ENCODE measurements around the gene OR2F2. TPM values are rescaled to one million over a fixed set of nuclear protein-coding genes. Genes with fewer than 3 reads are reported as not detected.

Gene OR2F2
- total RNA-seq, 8 experiments from 2014 or later: 0.17 to 0.52 (median 0.35) TPM; not detected in 4

DNA sequence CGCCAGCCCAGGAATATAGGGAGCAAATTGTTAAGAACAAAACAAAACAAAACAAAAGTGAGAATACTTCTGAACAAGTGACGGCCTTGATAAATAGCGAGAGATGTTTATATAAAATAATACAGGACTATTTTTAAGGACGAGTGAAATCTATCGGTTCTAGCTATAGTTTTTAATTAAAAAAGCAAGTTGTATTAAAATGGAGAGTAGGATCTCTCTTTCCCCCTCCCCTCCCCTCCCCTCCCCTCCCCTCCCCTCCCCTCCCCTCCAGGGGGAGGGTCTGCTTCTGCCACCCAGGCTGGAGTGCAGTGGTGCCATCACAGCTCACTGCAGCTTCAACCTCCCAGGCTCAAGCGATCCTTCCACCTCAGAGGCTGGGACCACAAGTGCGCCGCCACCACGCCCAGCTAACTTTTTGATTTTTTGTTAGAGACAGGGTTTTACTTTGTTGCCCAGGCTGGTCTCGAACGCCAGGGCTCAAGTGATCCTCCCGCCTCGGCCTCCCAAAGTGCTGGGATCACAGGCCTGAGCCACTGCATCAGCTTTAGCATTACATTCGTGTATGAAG is 32.6 kb upstream of the OR2F2 start:
- no peak for ATAC-seq (replicated peaks in 6 of 8)
- in situ Hi-C loops (cut with MboI; ENCODE audit: low pct_unique_long_range_greater_than_20kb in 2 of 9, low sequenced_read_pairs in 9 of 9, unreplicated experiment in 9 of 9): loop anchor here in 1 of 9 experiments (25.0 kb wide), 1 partner anchor 110 kb away; the partner anchor contains the start of gene OR6B1
- peak overlapping the region; percentile 75 to 99 (median 80) for H3K4me3 ChIP-seq
- H3K27ac ChIP-seq: peak overlapping the region in 1 of 2 donors; percentile 33
- WGBS, 10 experiments: 0 to 100% (median 80%) methylated on average over 1 to 7 of the region's 14 CpGs; no CpG with 5 or more reads in 3 of the 10 experiments
- peaks cover 9 to 15% of the 10 kb centered on the region in 2 donors for H3K4me1 ChIP-seq (replicated peaks in 1 of 2)

DNA sequence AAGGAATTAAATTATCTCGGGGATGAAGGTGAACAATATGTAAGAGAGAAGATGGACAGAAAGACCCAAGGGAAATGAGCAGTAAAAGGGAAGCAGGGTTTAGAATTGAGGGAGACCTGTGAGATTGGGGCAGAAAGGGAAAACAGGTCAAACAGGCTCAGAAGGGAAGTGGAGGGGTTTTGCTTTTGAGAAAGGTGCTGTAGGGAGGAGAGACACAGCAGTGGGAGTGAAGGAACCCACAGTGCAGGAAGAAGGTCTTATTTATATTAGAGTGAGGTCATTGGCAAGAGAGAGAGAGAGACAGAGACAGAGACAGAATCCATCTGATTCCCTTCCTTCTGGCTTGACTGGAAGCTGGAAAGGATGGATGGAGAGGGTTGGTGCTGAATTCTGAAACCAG is 29.5 kb upstream of the OR2F2 start:
- H3K4me1 ChIP-seq (replicated peaks in 1 of 2): peaks cover 0 to 2% of the 10 kb centered on the region in 2 donors
- 29 to 100% (median 68%) methylated on average over 1 of the region's 1 CpG; no CpG with 5 or more reads in 4 of the 10 experiments for WGBS, 10 experiments
- no peak overlapping the region for H3K27ac ChIP-seq
- H3K4me3 ChIP-seq: no peak overlapping the region
- ATAC-seq (replicated peaks in 6 of 8): no peak
- in situ Hi-C loops (cut with MboI; ENCODE audit: low pct_unique_long_range_greater_than_20kb in 2 of 9, low sequenced_read_pairs in 9 of 9, unreplicated experiment in 9 of 9): loop anchor here in 1 of 9 experiments (25.0 kb wide), 1 partner anchor 107 kb away; the partner anchor contains the start of gene OR6B1

DNA sequence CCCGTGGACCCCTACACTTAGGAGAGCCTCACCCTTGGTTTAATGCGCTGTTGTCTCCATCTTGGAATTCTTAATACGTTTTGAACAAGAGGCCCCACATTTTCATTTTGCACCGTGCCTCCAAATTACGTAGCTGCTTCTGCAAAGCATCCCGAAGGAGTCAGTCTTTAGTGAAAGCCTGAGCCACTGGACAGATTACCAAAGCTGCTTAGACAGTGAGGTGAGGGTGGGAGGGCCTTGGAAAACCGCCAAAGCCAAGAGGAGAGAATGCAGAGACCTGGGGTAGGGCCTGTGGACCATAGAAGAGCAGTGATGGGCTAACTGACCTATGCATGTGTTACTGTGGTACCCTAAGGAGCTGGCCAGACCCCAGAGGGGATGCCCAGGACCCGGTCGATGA is 28.9 kb upstream of the OR2F2 start:
- 79 to 95% (median 90%) methylated on average over 2 to 9 of the region's 9 CpGs; no CpG with 5 or more reads in 1 of the 10 experiments for WGBS, 10 experiments
- no peaks in the 10 kb centered on the region for H3K4me1 ChIP-seq (replicated peaks in 1 of 2)
- no peak overlapping the region for H3K27ac ChIP-seq
- in situ Hi-C loops (cut with MboI; ENCODE audit: low pct_unique_long_range_greater_than_20kb in 2 of 9, low sequenced_read_pairs in 9 of 9, unreplicated experiment in 9 of 9): loop anchor here in 1 of 9 experiments (25.0 kb wide), 1 partner anchor 106 kb away; the partner anchor contains the start of gene OR6B1
- H3K4me3 ChIP-seq: no peak overlapping the region
- no peak for ATAC-seq (replicated peaks in 6 of 8)

DNA sequence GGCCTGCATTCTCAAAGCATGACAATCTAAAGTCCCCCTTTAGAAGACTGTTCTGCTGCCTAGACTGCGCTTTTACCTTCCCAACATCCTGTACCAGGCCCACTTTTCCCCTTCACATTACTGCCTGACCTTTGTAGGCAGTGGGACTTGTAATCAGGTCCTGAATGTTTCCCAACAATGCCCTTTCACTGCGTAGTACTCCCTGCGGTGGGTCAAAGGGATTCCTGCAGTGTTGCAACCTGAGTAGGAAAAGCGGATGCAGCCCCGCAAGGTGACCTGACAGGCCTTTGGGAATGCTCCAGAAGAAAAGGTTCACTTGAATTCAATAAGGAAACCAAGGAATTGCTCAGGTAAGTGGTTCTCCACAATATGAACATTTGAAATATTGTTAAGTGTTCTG is 28.1 kb upstream of the OR2F2 start:
- Histone ChIP-seq H3K27ac (no peak overlapping the region), H3K4me3 (no peak overlapping the region), H3K4me1 (replicated peaks in 1 of 2) (no peaks in the 10 kb centered on the region)
- WGBS, 10 experiments: 67 to 100% (median 96%) methylated on average over 1 to 4 of the region's 5 CpGs; no CpG with 5 or more reads in 4 of the 10 experiments
- in situ Hi-C loops (cut with MboI; ENCODE audit: low pct_unique_long_range_greater_than_20kb in 2 of 9, low sequenced_read_pairs in 9 of 9, unreplicated experiment in 9 of 9): loop anchor here in 1 of 9 experiments (25.0 kb wide), 1 partner anchor 105 kb away; the partner anchor contains the start of gene OR6B1
- ATAC-seq (replicated peaks in 6 of 8): no peak

DNA sequence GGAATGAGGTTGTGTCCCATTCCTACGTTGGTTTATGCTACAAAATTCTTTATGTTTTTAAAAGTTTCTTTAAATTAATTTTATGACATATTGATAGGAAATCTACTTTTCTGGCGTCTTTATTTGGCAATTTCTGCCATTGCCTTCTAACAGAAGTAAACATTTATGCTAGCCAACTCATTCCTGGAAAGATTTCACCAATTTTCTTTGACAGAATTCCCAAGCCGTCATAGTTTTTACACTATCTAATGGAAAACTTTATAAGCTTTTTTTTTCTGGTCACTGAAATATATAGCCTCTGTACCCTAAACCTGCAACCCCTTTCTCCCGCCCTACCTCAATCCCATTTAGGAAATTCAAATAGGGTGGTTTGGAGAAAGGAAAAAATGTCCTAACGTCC is 26.9 kb upstream of the OR2F2 start:
- in situ Hi-C loops (cut with MboI; ENCODE audit: low pct_unique_long_range_greater_than_20kb in 2 of 9, low sequenced_read_pairs in 9 of 9, unreplicated experiment in 9 of 9): loop anchor here in 1 of 9 experiments (25.0 kb wide), 1 partner anchor 104 kb away; the partner anchor contains the start of gene OR6B1
- H3K4me1 ChIP-seq (replicated peaks in 1 of 2): no peaks in the 10 kb centered on the region
- ATAC-seq (replicated peaks in 6 of 8): no peak
- no peak overlapping the region for H3K27ac ChIP-seq
- no peak overlapping the region for H3K4me3 ChIP-seq
- WGBS, 10 experiments: 5 to 100% (median 72%) methylated on average over 2 to 5 of the region's 5 CpGs

DNA sequence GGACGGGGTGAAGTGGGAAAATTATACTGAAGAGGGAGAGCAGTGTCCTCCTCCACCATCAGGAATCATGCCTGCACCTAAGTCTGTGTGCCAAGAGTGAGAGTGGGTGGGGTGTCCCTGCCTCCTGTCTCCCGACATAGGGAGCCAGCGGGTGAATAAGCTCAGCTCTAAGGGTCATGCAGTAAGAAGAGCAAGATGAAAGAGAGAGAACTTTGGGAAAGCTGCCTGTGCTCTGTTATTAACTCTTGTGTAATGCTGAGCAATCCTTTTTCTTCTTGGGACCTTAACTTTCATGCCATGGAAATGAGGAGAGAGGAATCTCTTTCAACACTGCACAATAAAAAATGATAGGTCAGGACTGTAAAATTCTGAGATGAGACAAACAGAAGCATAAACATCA is 25.2 kb upstream of the OR2F2 start:
- H3K4me3 ChIP-seq: no peak overlapping the region
- no peak for ATAC-seq (replicated peaks in 6 of 8)
- in situ Hi-C loops (cut with MboI; ENCODE audit: low pct_unique_long_range_greater_than_20kb in 2 of 9, low sequenced_read_pairs in 9 of 9, unreplicated experiment in 9 of 9): loop anchor here in 1 of 9 experiments (25.0 kb wide), 1 partner anchor 102 kb away; the partner anchor contains the start of gene OR6B1
- no peak overlapping the region for H3K27ac ChIP-seq
- WGBS, 10 experiments: 0 to 95% (median 49%) methylated on average over 1 to 3 of the region's 3 CpGs; no CpG with 5 or more reads in 4 of the 10 experiments
- H3K4me1 ChIP-seq (replicated peaks in 1 of 2): no peaks in the 10 kb centered on the region

DNA sequence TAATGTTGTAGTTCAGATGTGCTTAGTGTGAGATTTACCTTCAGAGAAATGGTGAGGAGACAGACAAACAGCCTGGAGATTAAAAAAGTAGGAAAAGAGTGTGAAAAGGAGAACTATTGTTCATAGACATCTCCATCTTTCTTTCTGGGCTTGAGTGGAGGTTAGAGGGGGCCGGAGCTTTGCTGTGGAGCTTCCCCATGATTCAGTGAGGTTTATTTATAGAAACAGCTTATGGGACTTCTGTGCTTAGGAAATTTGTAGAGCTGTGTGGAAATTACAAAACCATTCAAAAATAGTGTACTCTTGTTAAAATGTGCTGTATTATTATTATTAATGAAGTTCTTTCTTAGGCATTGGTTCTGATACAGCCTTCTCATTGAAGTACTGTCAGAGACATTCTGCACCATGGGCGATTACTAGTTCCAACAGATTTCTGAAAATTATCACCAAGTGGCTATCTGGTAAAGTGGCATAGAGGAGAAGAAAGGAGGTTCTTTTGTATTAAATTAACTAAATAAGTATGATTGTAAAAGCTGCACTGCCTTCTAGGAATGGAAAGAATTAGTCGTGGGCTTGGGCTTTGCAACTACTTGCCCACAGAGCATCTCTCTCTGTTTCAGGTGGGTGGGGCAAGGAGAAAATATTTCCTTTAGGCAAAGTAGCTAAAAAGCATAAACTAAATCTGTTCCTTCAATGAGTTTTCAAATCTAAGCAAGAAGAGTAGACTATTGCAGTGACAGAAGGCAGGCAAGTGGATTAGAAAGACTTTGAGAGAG is 24.4 kb upstream of the OR2F2 start:
- Histone ChIP-seq H3K4me1 (replicated peaks in 1 of 2) (no peaks in the 10 kb centered on the region), H3K27ac (no peak overlapping the region), H3K4me3 (no peak overlapping the region)
- in situ Hi-C loops (cut with MboI; ENCODE audit: low pct_unique_long_range_greater_than_20kb in 2 of 9, low sequenced_read_pairs in 9 of 9, unreplicated experiment in 9 of 9): loop anchor here in 1 of 9 experiments (25.0 kb wide), 1 partner anchor 102 kb away; the partner anchor contains the start of gene OR6B1
- ATAC-seq (replicated peaks in 6 of 8): no peak
- WGBS, 10 experiments: 36 to 100% (median 82%) methylated on average over 1 to 3 of the region's 3 CpGs; no CpG with 5 or more reads in 3 of the 10 experiments

DNA sequence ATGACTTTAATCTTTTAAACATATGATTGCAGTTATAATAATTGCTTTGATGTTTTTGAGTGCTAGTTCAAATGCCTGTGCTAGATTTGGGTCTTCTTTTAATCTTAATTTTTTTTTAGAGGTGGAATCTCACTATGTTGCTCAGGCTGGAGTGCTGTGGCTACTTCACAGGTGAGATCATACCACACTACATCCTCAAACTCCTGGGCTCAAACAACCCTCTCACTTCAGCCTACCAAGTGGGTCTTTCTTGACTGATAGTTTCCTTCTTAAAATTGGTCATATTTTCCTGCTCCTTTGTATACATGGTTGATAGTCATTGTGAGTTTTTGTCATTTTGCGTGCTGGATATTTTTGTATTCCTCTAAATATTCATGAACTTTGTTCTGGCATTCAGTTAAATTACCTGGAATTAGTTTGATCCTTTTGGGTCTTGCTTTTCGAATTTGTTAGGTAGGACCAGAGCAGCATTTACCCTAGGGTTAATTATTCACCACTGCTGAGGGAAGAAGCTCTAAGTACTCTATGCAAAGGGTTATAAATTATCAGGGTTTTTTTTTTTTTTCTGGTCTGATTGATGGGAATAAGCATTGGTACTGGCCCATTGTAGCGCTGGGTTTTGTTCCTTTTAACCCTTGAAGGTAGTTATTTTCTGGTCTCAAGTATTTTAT is 21.0 kb upstream of the OR2F2 start:
- 10 to 100% (median 44%) methylated on average over 1 to 3 of the region's 3 CpGs for WGBS, 10 experiments
- no peak for ATAC-seq (replicated peaks in 6 of 8)
- no peak overlapping the region for H3K27ac ChIP-seq
- H3K4me1 ChIP-seq (replicated peaks in 1 of 2): no peaks in the 10 kb centered on the region
- in situ Hi-C loops (cut with MboI; ENCODE audit: low pct_unique_long_range_greater_than_20kb in 2 of 9, low sequenced_read_pairs in 9 of 9, unreplicated experiment in 9 of 9): loop anchor here in 1 of 9 experiments (25.0 kb wide), 1 partner anchor 98 kb away; the partner anchor contains the start of gene OR6B1
- H3K4me3 ChIP-seq: no peak overlapping the region

DNA sequence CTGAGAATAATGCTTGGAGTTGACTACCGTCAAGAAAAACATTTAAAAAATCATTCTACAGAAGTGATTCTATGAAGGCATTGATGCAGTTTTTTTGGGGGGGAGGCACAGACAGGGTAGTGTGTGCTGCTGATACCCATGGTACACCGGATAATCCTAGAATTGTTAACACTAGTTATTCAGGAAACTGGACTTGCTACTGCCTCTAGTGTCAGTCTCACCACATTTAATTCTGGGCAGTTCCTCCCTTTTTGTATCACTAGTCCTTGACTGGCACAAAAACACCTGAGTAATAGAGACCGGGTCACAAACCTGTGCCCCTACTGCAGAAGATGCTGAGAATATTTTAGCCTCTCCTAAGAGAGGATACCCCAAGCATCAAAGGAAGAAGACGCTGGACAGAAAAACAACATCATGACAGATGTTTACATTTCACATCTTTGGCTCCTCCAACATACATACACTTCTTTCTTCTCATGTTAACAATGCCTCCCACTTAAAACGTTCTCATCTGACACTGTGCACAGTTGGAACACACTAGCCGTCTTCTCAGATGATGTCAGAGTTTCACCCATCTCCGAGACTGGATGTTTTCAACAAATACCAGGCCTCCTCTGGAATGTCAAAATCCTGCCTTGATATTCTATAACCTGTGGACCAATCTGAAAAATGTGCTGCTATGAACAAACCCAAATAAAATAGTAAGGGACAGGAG is 19.9 kb upstream of the OR2F2 start:
- WGBS, 10 experiments: 32 to 100% (median 69%) methylated on average over 1 to 7 of the region's 7 CpGs
- in situ Hi-C loops (cut with MboI; ENCODE audit: low pct_unique_long_range_greater_than_20kb in 2 of 9, low sequenced_read_pairs in 9 of 9, unreplicated experiment in 9 of 9): loop anchor here in 1 of 9 experiments (25.0 kb wide), 1 partner anchor 97 kb away; the partner anchor contains the start of gene OR6B1
- H3K4me1 ChIP-seq (replicated peaks in 1 of 2): no peaks in the 10 kb centered on the region
- H3K4me3 ChIP-seq: no peak overlapping the region
- H3K27ac ChIP-seq: no peak overlapping the region
- no peak for ATAC-seq (replicated peaks in 6 of 8)

DNA sequence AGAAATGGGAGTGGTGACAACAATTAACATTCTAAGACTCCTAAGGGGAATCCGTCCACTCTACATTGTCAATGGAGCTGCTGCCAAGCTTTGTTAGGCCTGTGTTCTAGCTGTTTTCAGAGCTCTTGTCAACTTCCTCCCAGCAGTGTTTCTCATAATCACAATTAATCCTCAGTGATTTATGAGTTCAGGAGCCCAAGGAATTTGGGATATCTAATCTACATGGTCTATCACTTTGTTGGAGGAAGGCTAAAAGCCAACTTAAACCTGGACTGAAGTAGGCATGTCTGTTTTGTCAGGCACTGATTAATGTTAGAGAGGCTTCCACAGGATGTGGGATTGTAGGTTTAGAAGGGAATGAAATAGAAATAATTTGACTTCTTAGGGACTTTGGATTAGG is 10.2 kb upstream of the OR2F2 start:
- no peaks in the 10 kb centered on the region for H3K4me1 ChIP-seq (replicated peaks in 1 of 2)
- in situ Hi-C loops (cut with MboI; ENCODE audit: low pct_unique_long_range_greater_than_20kb in 2 of 9, low sequenced_read_pairs in 9 of 9, unreplicated experiment in 9 of 9): loop anchor here in 1 of 9 experiments (25.0 kb wide), 1 partner anchor 87 kb away; the partner anchor contains the start of gene OR6B1
- ATAC-seq (replicated peaks in 6 of 8): peak in 2 of 8 experiments; percentile 20 to 35
- no peak overlapping the region for H3K4me3 ChIP-seq
- no peak overlapping the region for H3K27ac ChIP-seq
- WGBS, 10 experiments: 0 to 100% (median 50%) methylated on average over 1 of the region's 1 CpG; no CpG with 5 or more reads in 5 of the 10 experiments

DNA sequence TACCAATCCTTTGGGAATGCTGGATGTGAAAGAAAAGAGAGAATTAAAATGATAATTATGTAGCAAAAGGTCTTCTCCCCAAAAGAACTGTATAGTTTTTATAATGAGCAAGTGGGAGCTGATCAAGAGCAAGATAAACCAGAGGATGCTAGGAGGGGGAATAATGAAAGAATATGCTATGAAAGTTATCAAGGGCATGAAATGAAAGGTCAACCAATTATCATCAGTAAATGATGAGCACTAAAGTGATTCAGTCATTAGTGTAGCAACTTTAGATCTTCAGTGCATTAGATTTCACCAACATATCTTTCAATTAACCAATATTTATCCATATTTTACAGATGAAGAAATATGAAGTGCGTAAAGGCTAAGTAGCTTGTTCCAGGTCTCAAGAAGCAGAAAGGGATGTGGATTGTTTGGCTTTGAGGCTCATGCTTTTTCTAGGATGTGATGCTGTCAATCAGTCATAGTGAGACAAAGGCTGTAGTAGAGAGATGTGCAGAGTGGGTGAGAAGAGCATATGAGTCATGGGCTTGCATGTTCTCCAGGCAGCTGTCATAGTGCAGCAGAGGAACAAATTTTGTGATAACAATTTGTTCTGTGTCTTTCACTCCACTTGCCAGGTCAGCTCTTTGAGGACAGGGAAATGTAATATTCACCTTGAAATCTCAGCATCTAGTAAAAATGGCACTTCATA is 5.7 kb upstream of the OR2F2 start:
- in situ Hi-C loops (cut with MboI; ENCODE audit: low pct_unique_long_range_greater_than_20kb in 2 of 9, low sequenced_read_pairs in 9 of 9, unreplicated experiment in 9 of 9): no loop called here
- H3K27ac ChIP-seq: no peak overlapping the region
- 75 to 100% (median 100%) methylated on average over 1 of the region's 1 CpG; no CpG with 5 or more reads in 5 of the 10 experiments for WGBS, 10 experiments
- no peaks in the 10 kb centered on the region for H3K4me1 ChIP-seq (replicated peaks in 1 of 2)
- no peak overlapping the region for H3K4me3 ChIP-seq
- ATAC-seq (replicated peaks in 6 of 8): peak in 3 of 8 experiments; percentile 54 to 68 (median 55)

DNA sequence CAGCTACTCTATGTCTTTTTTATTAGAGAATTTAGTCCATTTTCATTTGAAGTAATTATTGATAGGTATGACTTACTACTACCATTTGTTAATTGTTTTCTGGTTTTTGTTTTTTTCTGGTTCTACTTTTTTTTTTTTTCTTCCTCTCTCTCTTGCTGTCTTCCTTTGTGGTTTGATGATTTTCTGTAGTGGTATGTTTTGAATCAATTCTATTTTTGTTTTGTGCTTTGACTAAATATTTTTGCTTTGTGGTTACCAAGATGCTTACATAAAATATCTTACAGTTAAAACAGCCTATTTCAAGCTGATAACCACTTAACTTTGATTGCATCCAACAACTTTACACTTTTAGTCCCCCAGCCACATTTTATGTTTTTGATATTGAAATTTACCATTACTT is 3.3 kb upstream of the OR2F2 start:
- Histone ChIP-seq H3K4me3 (no peak overlapping the region), H3K27ac (no peak overlapping the region), H3K4me1 (replicated peaks in 1 of 2) (no peaks in the 10 kb centered on the region)
- no peak for ATAC-seq (replicated peaks in 6 of 8)
- in situ Hi-C loops (cut with MboI; ENCODE audit: low pct_unique_long_range_greater_than_20kb in 2 of 9, low sequenced_read_pairs in 9 of 9, unreplicated experiment in 9 of 9): no loop called here

All from motor neuron (in vitro differentiated cells).